ENCODE data around the gene ONECUT2.

GRCh38 chr18:57461652-57462269 lies 26.6 kb downstream of the ONECUT2 start:
- TF ChIP-seq SP1 (CRISPR knock-in tag; IDR thresholded peaks at IDR 0.05) (no peak), MXI1 (IDR thresholded peaks at IDR 0.05; ENCODE audit: low read depth, low read length) (no peak), POLR2AphosphoS5 (IDR thresholded peaks at IDR 0.05; ENCODE audit: control insufficient read depth, insufficient read depth, low read depth, low read length) (no peak), ATF2 (CRISPR knock-in tag; IDR thresholded peaks at IDR 0.05) (no peak), IRF9 (tag; IDR thresholded peaks at IDR 0.05) (no peak), SPI1 (IDR thresholded peaks at IDR 0.05; ENCODE audit: borderline replicate concordance, low read depth, low read length) (no peak), BRD4 (IDR thresholded peaks at IDR 0.05) (no peak), RBBP5 (IDR thresholded peaks at IDR 0.05; ENCODE audit: borderline replicate concordance, insufficient read depth, low read length, poor library complexity, severe bottlenecking) (no peak)
- TF ChIP-seq, protein P1, sequence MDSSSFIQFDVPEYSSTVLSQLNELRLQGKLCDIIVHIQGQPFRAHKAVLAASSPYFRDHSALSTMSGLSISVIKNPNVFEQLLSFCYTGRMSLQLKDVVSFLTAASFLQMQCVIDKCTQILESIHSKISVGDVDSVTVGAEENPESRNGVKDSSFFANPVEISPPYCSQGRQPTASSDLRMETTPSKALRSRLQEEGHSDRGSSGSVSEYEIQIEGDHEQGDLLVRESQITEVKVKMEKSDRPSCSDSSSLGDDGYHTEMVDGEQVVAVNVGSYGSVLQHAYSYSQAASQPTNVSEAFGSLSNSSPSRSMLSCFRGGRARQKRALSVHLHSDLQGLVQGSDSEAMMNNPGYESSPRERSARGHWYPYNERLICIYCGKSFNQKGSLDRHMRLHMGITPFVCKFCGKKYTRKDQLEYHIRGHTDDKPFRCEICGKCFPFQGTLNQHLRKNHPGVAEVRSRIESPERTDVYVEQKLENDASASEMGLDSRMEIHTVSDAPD (CRISPR knock-in tag; IDR thresholded peaks at IDR 0.05), result no peak
